Measurements from ENCODE around the gene NCOA7. TPM values are rescaled to one million over a fixed set of nuclear protein-coding genes. Genes with fewer than 3 reads are reported as not detected.
"Not testable (repeated sequence)": the region's sequence is repeated elsewhere in the genome, so short reads cannot be mapped to it uniquely, and the experiment has no call there.

The NCOA7 gene
- total RNA-seq, 1 experiment from 2014 or later: 33.4 TPM

- no peak for DNase-seq (ENCODE audit: low spot score)
These were observed 1.9 kb downstream of the NCOA7 start for GRCh38 chr6:125792680-125793079.

GRCh38 chr6:125793280-125793679, 2.5 kb downstream of the NCOA7 start:
- DNase-seq (ENCODE audit: low spot score): no peak

GRCh38 chr6:125793863-125794262, 3.1 kb downstream of the NCOA7 start:
- no peak for DNase-seq (ENCODE audit: low spot score)

GRCh38 chr6:125794342-125795137, 3.8 kb downstream of the NCOA7 start:
- DNase-seq (ENCODE audit: low spot score): no peak

GRCh38 chr6:125795301-125795700, 4.5 kb downstream of the NCOA7 start:
- DNase-seq (ENCODE audit: low spot score): no peak

GRCh38 chr6:125797120-125797885, 6.5 kb downstream of the NCOA7 start:
- DNase-seq (ENCODE audit: low spot score): no peak

GRCh38 chr6:125797886-125798444, 7.2 kb downstream of the NCOA7 start:
- DNase-seq (ENCODE audit: low spot score): no peak

GRCh38 chr6:125798734-125799508, 8.2 kb downstream of the NCOA7 start:
- DNase-seq (ENCODE audit: low spot score): no peak

- no peak for DNase-seq (ENCODE audit: low spot score)
These were observed 11.6 kb downstream of the NCOA7 start for GRCh38 chr6:125802383-125802782.

- DNase-seq (ENCODE audit: low spot score): peak; percentile 28
These were observed 12.2 kb downstream of the NCOA7 start for GRCh38 chr6:125802943-125803377.

- no peak for DNase-seq (ENCODE audit: low spot score)
These were observed 13.5 kb downstream of the NCOA7 start for GRCh38 chr6:125804264-125804663.

- DNase-seq (ENCODE audit: low spot score): not testable (repeated sequence)
These were observed 14.2 kb downstream of the NCOA7 start for GRCh38 chr6:125804866-125805425.

- no peak for DNase-seq (ENCODE audit: low spot score)
These were observed 16.1 kb downstream of the NCOA7 start for GRCh38 chr6:125806813-125807212.

GRCh38 chr6:125807293-125807692, 16.5 kb downstream of the NCOA7 start:
- DNase-seq (ENCODE audit: low spot score): no peak

GRCh38 chr6:125808060-125808459, 17.3 kb downstream of the NCOA7 start:
- no peak for DNase-seq (ENCODE audit: low spot score)

GRCh38 chr6:125808591-125808990, 17.8 kb downstream of the NCOA7 start:
- no peak for DNase-seq (ENCODE audit: low spot score)

- DNase-seq (ENCODE audit: low spot score): no peak
These were observed 18.9 kb downstream of the NCOA7 start for GRCh38 chr6:125809570-125810170.

- no peak for DNase-seq (ENCODE audit: low spot score)
These were observed 19.7 kb downstream of the NCOA7 start for GRCh38 chr6:125810445-125810844.

- no peak for DNase-seq (ENCODE audit: low spot score)
These were observed 20.5 kb downstream of the NCOA7 start for GRCh38 chr6:125811259-125811658.

- peak; percentile 68 for DNase-seq (ENCODE audit: low spot score)
These were observed 21.9 kb downstream of the NCOA7 start for GRCh38 chr6:125812394-125813292.

Data from H4 (cell line).